OCI-LY3 (cell line): Measurements from ENCODE around the gene TESK2.
"Not testable (repeated sequence)": the region's sequence is repeated elsewhere in the genome, so short reads cannot be mapped to it uniquely, and the experiment has no call there.

Experiments used
- H2AFZ ChIP-seq: fragments of 200-600, 300-600 bp; shearing (Covaris generic); 2 replicates; pipeline ENCODE4 v1.6.0; 2014; ENCODE audit warnings: antibody characterized with exemption, low read depth, low read length
- H3K27ac ChIP-seq: fragments of 200-600, 300-600 bp; sonication (generic); 2 replicates; pipeline ENCODE4 v1.5.1; 2014; ENCODE audit warnings: mild to moderate bottlenecking, low read length, moderate library complexity, mixed read lengths
- H3K27me3 ChIP-seq: fragments of 200-600, 300-600 bp; sonication (generic); 2 replicates; pipeline ENCODE4 v1.6.1; 2014; ENCODE audit warnings: low read depth, low read length, mixed read lengths
- H3K36me3 ChIP-seq: fragments of 200-600, 300-600 bp; sonication (generic); replicated peaks from 2 replicates; pipeline ENCODE3; 2014; ENCODE audit warnings: low read depth, low read length, mixed read lengths
- H3K4me1 ChIP-seq: fragments of 300-600, 200-600 bp; sonication (generic); 2 replicates; pipeline ENCODE4 v1.6.1; 2014; ENCODE audit warnings: low read length, mixed read lengths
- H3K4me2 ChIP-seq: fragments of 200-600, 300-600 bp; sonication (generic); 2 replicates; pipeline ENCODE4 v1.6.1; 2014; ENCODE audit warnings: low read length, mixed read lengths
- H3K4me3 ChIP-seq: fragments of 300-600, 200-600 bp; sonication (generic); 2 replicates; pipeline ENCODE4 v1.5.1; 2014; ENCODE audit warnings: antibody characterized with exemption, mild to moderate bottlenecking, low read length, moderate library complexity
- H3K79me2 ChIP-seq: fragments of 300-600, 200-600 bp; shearing (Covaris generic); 2 replicates; pipeline ENCODE4 v1.6.1; 2014; ENCODE audit warnings: mild to moderate bottlenecking, low read length, mixed read lengths
- H3K9ac ChIP-seq: fragments of 300-600, 200-600 bp; shearing (Covaris generic); 2 replicates; pipeline ENCODE4 v1.6.0; 2014; ENCODE audit warnings: mild to moderate bottlenecking, low read length, moderate library complexity
- H3K9me3 ChIP-seq: fragments of 200-600, 300-600 bp; shearing (Covaris generic); 2 replicates; pipeline ENCODE4 v1.6.1; 2014; ENCODE audit warnings: low read length, mixed read lengths; ENCODE audit not compliant: insufficient read depth
- H4K20me1 ChIP-seq: fragments of 200-600, 300-600 bp; sonication (generic); 2 replicates; pipeline ENCODE4 v1.6.1; 2016; ENCODE audit warnings: low read length, mixed read lengths; ENCODE audit not compliant: insufficient read depth
- EZH2phosphoT487 ChIP-seq: fragments of 200-600 bp; shearing (Covaris generic); IDR thresholded peaks from 2 replicates; pipeline ENCODE4 v1.6.1; 2018; ENCODE audit warnings: antibody characterized with exemption, mixed run types, low read depth
- TF ChIP-seq, protein P1 (sequence below): fragments of 200-600, 300-600 bp; sonication (generic); IDR thresholded peaks from 2 replicates; pipeline ENCODE4 v1.5.1; 2014; ENCODE audit warnings: antibody characterized with exemption, low read length, low read depth

The TESK2 gene

DNA sequence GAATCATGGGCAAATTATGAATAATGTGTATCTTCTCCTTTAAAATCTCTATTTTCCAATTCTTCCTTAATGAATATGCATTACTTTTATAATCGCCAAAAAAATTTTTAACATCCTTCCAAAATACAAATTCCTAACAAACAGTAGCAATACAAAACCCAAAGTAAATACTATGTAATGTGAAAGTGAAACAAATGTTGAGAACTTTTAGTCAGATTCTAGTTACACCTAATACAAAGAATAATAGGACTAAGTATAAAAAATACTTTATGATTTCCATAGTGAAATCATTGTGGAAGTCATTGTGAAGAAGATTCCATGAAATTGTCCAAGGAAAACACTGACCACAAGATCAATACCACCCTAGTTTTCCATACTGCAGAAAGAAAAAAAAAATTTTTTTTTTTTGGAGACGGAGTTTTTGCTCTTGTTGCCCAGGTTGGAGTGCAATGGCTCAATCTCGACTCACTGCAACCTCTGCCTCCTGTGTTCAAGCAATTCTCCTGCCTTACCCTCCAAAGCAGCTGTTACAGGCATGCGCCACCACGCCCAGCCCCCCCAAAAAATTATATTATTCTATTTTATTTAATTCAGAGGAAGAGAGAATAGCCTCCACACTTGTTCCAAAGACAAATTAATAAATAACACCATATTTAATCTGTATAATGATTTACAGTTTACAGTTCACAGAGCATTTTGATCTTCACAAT is 11.8 kb downstream of the TESK2 start:
- Histone ChIP-seq H3K4me3 (no peak overlapping the region), H2AFZ (no peak overlapping the region), H3K27me3 (no peaks in the 10 kb centered on the region), H4K20me1 (no peaks in the 10 kb centered on the region), H3K9ac (no peak overlapping the region), H3K4me1 (peaks cover 7% of the 10 kb centered on the region; the same call in 1 of the 2 replicates), H3K36me3 (no peaks in the 10 kb centered on the region), H3K9me3 (no peaks in the 10 kb centered on the region), H3K79me2 (no peaks in the 10 kb centered on the region), H3K4me2 (no peak overlapping the region), H3K27ac (no peak overlapping the region)
- TF ChIP-seq, protein P1, sequence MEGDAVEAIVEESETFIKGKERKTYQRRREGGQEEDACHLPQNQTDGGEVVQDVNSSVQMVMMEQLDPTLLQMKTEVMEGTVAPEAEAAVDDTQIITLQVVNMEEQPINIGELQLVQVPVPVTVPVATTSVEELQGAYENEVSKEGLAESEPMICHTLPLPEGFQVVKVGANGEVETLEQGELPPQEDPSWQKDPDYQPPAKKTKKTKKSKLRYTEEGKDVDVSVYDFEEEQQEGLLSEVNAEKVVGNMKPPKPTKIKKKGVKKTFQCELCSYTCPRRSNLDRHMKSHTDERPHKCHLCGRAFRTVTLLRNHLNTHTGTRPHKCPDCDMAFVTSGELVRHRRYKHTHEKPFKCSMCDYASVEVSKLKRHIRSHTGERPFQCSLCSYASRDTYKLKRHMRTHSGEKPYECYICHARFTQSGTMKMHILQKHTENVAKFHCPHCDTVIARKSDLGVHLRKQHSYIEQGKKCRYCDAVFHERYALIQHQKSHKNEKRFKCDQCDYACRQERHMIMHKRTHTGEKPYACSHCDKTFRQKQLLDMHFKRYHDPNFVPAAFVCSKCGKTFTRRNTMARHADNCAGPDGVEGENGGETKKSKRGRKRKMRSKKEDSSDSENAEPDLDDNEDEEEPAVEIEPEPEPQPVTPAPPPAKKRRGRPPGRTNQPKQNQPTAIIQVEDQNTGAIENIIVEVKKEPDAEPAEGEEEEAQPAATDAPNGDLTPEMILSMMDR = no peak
- TF ChIP-seq EZH2phosphoT487 = no peak

DNA sequence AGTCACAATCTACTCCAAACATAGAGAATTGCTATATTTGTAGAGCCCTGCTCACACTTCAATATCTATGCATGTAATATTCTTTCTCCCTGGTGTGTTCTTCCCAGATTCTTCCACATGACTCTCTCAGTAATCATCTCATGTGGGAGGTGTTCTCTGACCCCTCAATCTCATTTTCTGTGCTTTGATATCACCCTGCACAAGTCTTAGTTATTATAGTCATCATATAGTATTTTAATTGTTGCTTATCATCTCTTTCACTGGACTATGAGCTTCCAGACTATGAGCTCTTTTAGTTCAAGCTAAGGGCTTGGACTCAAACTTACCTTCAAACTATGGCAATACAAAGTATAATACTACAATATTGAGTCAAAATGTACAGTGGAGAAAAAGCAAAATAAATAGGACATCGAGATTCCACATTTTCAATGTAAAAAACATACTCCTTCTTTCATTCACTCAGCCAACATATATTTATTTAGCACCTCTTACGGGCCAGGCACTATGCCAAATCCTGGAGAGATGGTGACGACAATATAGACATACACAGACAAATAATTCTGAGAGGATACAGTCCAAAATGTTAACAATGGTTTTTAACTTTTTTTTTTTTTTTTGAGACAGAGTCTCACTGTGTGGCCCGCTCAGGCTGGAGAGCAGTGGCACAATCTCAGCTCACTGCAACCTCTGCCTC is 12.7 kb downstream of the TESK2 start:
- TF ChIP-seq, protein P1 = no peak
- TF ChIP-seq EZH2phosphoT487 = no peak
- no peak overlapping the region for H3K4me3 ChIP-seq
- no peak overlapping the region for H3K4me2 ChIP-seq
- H2AFZ ChIP-seq = no peak overlapping the region
- no peaks in the 10 kb centered on the region for H4K20me1 ChIP-seq
- H3K27me3 ChIP-seq = no peaks in the 10 kb centered on the region
- H3K36me3 ChIP-seq = no peaks in the 10 kb centered on the region
- no peak overlapping the region for H3K27ac ChIP-seq
- H3K79me2 ChIP-seq = no peaks in the 10 kb centered on the region
- H3K9me3 ChIP-seq = no peaks in the 10 kb centered on the region
- peaks cover 10% of the 10 kb centered on the region for H3K4me1 ChIP-seq
- H3K9ac ChIP-seq = no peak overlapping the region

DNA sequence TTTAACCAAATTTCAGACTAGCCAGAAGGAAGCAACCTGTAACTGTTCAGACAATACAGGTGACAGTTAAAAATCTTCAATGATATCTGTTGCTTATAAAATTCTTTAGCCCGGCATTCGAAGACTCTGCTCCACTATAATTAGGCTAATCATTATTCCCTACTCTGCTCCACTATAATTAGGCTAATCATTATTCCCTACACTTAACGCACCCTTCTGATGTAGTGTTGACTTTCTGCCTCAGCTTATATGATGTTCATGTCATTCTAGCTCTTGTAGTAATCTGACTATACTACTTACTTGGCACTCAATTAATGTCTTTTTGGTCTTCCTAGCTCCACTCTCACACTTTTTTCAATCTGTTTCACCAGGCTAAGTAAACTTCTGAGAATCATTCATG is 13.3 kb downstream of the TESK2 start:
- no peak overlapping the region for H3K27ac ChIP-seq
- no peak overlapping the region for H3K4me2 ChIP-seq
- no peaks in the 10 kb centered on the region for H3K36me3 ChIP-seq
- TF ChIP-seq, protein P1 = no peak
- H3K4me3 ChIP-seq = no peak overlapping the region
- H3K9me3 ChIP-seq = no peaks in the 10 kb centered on the region
- no peak overlapping the region for H2AFZ ChIP-seq
- H4K20me1 ChIP-seq = no peaks in the 10 kb centered on the region
- no peaks in the 10 kb centered on the region for H3K27me3 ChIP-seq
- no peaks in the 10 kb centered on the region for H3K79me2 ChIP-seq
- H3K9ac ChIP-seq = no peak overlapping the region
- peaks cover 13% of the 10 kb centered on the region for H3K4me1 ChIP-seq

DNA sequence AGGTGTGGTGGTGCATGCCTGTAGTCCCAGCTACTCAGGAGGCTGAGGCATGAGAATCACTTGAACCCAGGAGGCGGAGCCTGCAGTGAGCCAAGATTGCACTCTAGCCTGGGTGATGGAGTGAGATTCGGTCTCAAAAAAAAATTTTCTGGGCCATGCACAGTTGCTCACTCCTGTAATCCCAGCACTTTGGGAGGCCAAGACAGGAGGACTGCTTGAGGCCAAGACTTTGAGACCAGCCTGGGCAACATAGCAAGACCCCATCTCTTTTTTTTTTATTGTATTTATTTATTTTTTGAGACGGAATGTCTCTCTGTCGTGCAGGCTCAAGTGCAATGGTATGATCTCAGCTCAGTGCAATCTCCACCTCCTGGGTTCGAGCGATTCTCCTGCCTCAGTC is 16.8 kb downstream of the TESK2 start:
- not testable (repeated sequence) for H2AFZ ChIP-seq, H3K4me3 ChIP-seq, H3K9me3 ChIP-seq, H3K4me2 ChIP-seq, H3K27me3 ChIP-seq, H3K79me2 ChIP-seq, H3K27ac ChIP-seq, H3K36me3 ChIP-seq, H3K9ac ChIP-seq, H4K20me1 ChIP-seq
- H3K4me1 ChIP-seq = peaks cover 32% of the 10 kb centered on the region
